ENCODE data around the gene ZNF764. TPM values are rescaled to one million over a fixed set of nuclear protein-coding genes. Genes with fewer than 3 reads are reported as not detected.

The ZNF764 gene
- total RNA-seq, 6 experiments from 2014 or later, result 5.1 to 6.8 (median 5.7) TPM

GRCh38 chr16:30567991-30568638 is 9.9 kb upstream of the ZNF764 start:
- peaks cover 4% of the 10 kb centered on the region for H3K27me3 Mint-ChIP-seq (ENCODE audit: insufficient read depth)
- no peak for TF ChIP-seq CTCF (IDR thresholded peaks at IDR 0.05)
- peaks cover 15% of the 10 kb centered on the region for H3K4me1 Mint-ChIP-seq (ENCODE audit: low read depth)
- DNase-seq, result peak; percentile 70
- no peaks in the 10 kb centered on the region for H3K9me3 Mint-ChIP-seq
- no peak overlapping the region for H3K4me3 Mint-ChIP-seq
- peak overlapping the region; percentile 64 for H3K27ac Mint-ChIP-seq
- no peaks in the 10 kb centered on the region for H3K36me3 Mint-ChIP-seq (ENCODE audit: low read depth)

- no peak for DNase-seq
- Mint-ChIP-seq H3K27ac (peak overlapping the region; percentile 64; the same call in 1 of the 2 replicates), H3K36me3 (ENCODE audit: low read depth) (no peaks in the 10 kb centered on the region), H3K27me3 (ENCODE audit: insufficient read depth) (peaks cover 4% of the 10 kb centered on the region), H3K4me3 (no peak overlapping the region), H3K4me1 (ENCODE audit: low read depth) (peaks cover 11% of the 10 kb centered on the region), H3K9me3 (no peaks in the 10 kb centered on the region)
- TF ChIP-seq CTCF (IDR thresholded peaks at IDR 0.05), result no peak
Observed at GRCh38 chr16:30567160-30567990, 9.2 kb upstream of the ZNF764 start.

- DNase-seq, result no peak
- Mint-ChIP-seq H3K4me1 (ENCODE audit: low read depth) (peaks cover 7% of the 10 kb centered on the region), H3K36me3 (ENCODE audit: low read depth) (no peaks in the 10 kb centered on the region), H3K27me3 (ENCODE audit: insufficient read depth) (peaks cover 4% of the 10 kb centered on the region), H3K9me3 (no peaks in the 10 kb centered on the region), H3K27ac (no peak overlapping the region), H3K4me3 (no peak overlapping the region)
- TF ChIP-seq CTCF (IDR thresholded peaks at IDR 0.05), result no peak
Observed at GRCh38 chr16:30566531-30566930, 8.4 kb upstream of the ZNF764 start.

- Mint-ChIP-seq H3K9me3 (no peaks in the 10 kb centered on the region), H3K36me3 (ENCODE audit: low read depth) (no peaks in the 10 kb centered on the region), H3K4me3 (no peak overlapping the region), H3K27ac (no peak overlapping the region), H3K27me3 (ENCODE audit: insufficient read depth) (peaks cover 4% of the 10 kb centered on the region), H3K4me1 (ENCODE audit: low read depth) (peaks cover 7% of the 10 kb centered on the region)
- no peak for DNase-seq
- no peak for TF ChIP-seq CTCF (IDR thresholded peaks at IDR 0.05)
Observed at GRCh38 chr16:30565984-30566383, 7.8 kb upstream of the ZNF764 start.

- peaks cover 7% of the 10 kb centered on the region for H3K4me1 Mint-ChIP-seq (ENCODE audit: low read depth)
Observed at GRCh38 chr16:30565526-30565925, 7.4 kb upstream of the ZNF764 start.

More at GRCh38 chr16:30565526-30565925, 7.4 kb upstream of the ZNF764 start:
- Mint-ChIP-seq H3K27ac (no peak overlapping the region), H3K4me3 (no peak overlapping the region), H3K27me3 (ENCODE audit: insufficient read depth) (peaks cover 4% of the 10 kb centered on the region), H3K9me3 (no peaks in the 10 kb centered on the region), H3K36me3 (ENCODE audit: low read depth) (no peaks in the 10 kb centered on the region)
- no peak for TF ChIP-seq CTCF (IDR thresholded peaks at IDR 0.05)
- DNase-seq, result no peak
